CD1c-positive myeloid dendritic cell (primary cell): ENCODE data around the gene TMEM123.

ENCODE experiments used
- DNase-seq: peaks from one replicate; pipeline ENCODE4 v3.0.0-alpha.2; 2016; ENCODE audit errors: extremely low spot score

The TMEM123 gene

DNA sequence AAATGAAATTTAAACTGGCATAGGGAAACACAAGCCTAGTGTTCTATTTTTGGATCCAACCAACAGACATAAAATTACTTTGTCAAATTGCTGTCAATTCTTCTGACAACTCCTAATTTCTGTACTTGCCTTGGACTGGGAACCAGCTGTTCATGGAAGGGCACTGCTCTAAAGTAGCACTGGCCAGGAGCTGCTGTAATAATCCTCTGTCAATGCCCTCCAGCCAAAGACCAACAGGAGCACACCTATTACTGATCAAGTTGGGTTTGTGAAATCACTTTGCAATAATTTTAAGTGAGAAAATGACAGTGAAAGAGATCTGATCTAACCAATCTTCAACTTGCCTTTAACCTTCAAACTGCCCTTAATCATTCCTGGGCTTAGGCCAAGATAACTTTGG lies 18.9 kb upstream of the TMEM123 start:
- DNase-seq = no peak

DNA sequence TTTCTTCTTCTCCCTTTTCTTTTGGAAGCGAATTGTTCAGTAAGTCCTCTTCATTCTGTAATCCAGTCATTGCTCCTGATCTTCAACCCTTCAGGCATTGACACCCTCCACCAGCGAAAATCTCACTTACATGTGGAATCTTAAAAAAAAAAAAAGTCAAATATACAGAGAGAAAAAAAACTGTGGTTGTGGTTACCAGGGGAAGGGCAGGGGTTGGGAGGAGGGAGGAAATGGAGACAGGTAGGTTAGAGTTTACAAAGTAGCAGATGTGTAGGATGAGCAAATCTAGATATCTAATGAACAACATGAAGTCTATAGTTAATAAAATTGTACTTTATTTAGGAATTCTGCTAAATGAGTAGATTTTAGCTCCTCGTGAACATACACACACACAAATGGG lies 17.7 kb upstream of the TMEM123 start:
- no peak for DNase-seq

DNA sequence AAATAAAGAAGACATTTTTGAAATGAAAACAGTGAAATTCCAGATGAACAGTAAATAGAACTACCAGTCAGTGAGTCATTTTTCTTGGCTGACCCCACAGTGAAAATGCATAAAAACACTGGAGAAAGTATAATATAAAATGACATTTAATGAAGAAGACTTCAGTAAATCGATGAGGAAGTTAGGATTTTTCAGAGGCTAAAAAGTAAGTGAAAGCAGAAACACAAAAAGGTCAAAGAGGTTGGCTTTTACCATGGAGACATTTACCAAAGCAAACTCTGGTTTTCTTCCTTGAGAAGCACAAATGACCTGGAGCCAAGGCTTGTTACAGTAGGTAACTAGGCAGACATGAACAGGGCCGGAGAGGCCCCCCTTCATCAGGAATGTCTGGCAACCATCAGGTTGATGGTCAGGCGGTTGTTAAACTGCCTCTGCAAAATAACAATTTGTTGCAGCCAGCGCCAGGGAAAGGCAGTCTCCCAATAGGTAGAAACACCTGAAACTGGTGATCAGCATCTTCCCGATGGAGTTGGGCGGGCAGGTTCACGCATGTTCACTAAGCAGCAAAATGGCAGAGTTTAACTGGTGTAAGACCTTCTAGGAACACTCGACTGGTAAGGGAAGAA lies 16.7 kb upstream of the TMEM123 start:
- DNase-seq = peak; percentile 44

DNA sequence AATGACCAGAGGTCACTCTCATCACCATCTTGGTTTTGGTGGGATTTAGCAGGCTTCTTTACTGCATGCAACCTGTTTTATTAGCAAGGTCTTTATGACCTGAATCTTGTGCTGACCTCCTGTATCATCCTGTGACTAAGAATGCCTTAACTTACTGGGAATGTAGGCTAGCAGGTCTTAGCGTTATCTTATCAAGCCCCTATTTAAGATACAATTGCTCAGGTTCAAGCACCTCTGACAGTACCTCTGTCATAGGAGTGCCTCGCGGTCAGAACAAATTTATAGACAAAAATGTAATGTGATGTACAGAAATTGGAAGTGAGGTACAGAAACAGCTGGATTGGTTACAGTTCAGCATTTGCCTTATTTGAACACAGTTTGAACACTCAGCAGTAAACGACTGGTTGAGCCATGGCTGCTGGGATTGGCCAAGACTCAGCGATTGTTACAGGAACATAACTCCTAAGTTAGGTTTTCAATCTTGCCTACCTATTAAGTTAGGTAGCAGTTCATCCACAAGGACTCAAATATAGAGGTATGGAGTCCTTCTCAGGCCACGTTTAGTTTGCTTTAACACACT lies 16.1 kb upstream of the TMEM123 start:
- DNase-seq = no peak

DNA sequence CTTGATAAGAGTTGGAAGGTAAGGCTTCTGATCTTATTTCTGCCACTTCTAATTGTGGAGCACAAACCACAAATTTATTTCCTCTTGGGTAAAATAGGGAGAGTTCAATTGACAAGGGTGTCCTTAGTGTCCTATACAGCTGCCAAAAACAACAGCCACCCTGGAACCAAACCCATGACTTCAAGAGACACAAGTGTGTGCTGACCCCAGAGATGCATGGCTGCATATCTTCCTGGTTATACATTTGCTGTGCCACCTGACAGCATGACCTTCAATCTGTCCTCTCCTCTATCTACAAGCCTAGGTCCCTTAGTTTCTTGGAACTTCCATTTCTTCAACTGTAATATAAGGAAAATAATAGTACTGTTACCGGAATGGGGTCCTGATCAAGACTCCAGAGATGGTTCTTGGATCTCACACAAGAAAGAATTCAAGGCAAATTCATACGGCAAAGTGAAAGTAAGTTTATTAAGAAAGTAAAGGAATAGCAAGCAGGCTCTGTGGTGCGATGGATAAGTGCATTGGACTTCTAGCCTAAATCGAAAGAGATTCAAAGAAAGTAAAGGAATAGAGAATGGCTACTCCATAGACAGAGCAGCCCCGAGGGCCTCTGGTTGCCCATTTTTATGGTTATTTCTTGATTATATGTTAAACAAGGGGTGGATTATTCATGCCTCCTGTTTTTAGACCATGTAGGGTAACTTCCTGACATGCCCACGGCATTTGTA lies 15.5 kb upstream of the TMEM123 start:
- DNase-seq = no peak

DNA sequence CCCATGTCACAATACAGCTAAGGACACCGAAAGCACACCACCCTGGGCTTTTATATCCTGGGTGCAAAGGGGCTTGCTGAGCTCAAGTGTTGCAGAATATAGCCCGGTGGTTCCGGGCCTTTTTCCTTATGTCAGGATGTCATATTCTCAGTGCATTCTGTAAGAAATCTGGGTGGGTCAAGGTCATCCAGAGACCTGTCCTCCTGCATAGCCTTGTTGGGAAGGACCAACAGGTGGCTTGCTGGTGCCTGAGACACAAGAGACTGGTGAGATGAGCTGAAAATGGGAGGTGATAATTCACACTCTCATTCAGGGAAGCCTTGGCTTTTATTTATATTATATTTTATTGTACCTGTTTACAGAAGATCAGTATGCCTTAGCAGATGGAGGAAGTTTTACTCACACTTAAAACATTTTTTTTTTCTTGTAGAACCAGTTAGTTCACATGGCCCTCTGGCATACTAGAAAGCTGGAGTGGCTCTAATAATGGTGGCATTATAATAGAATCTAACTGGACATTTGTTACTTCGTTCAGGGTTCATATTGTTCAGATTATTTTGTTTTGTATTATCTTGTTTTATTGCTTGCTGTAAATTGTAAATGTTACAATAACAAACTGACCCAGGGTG lies 14.6 kb upstream of the TMEM123 start:
- DNase-seq = no peak

DNA sequence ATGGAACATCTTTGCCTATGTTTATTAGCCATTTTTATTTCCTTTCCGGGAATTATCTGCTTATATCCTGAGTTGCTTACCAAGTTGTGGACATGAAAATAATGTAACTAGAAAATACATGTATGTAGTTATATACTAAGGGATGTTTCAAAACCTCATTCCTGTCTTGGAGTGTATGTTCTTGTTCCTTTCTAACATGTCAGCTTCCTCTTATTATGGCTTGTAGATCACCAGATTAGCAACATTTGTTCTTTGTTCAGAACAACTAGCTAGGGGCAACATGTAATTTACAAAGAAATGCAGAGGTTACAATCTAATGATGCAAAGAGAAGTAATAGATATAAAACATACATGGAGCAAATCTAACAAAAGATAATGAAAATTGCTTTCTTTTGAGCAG lies 13.1 kb upstream of the TMEM123 start:
- no peak for DNase-seq

DNA sequence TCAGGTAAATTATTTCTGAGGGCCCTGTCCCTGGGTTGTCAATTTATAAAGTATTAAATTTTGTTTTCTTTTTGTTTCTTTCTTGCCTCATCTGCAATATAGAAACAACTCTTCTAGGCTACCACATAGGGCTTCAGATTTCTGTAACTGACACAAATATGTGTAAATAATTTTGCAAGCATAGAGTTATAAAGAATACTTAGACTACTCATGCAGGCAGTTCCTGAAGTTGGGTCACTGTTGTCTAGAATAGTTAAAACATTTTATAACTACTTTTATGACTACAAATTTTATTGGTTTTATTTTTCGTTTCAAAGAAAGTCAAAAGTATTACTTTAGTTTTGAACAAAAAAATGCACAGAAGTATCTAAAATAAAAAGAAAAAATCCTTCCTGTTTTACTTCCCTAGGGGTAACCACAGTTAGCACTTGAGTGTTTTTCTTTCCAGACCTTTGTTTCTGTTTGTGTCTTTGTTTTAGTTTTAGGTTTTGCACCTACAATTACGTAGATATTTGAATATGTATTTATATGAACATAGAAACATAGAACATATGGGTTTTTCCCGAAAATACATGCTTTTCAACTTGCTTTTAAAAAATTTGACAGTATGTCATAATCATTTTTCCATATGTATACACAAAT lies 12.4 kb upstream of the TMEM123 start:
- no peak for DNase-seq

DNA sequence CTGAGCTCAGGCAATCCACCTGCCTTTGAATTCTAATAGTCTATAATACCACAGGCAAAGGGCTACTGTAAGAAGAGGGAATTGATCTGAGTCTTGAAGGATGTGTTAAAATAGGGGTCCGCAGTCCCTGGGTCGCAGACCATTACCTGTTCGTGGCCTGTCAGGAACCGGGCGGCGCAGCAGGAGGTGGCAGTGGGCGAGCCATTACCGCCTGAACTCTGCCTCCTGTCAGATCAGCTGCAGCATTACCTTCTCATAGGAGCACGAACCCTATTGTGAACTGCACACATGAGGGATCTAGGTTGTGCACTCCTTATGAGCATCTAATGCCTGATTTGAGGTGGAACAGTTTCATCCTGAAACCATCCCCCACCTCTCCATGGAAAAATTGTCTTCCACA lies 11.5 kb upstream of the TMEM123 start:
- no peak for DNase-seq

DNA sequence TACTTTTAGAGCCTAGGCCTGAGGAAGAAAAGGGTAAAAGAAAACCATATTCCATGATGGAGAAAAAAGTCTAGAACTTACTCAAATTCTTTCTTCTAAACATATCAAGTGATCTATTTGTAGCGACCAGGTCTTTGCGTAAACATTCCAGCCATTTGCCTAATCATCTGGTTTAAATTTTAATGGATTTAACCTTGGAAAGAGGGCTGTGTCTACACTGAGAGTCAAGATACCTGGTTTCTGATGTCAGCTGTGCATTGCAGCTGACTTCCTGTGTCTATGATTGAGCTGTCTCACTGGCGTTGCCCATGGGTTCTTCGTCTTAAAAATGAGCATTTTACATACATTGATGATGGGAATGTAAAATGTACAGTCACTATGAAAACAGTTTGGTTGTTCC lies 10.0 kb upstream of the TMEM123 start:
- DNase-seq = no peak

DNA sequence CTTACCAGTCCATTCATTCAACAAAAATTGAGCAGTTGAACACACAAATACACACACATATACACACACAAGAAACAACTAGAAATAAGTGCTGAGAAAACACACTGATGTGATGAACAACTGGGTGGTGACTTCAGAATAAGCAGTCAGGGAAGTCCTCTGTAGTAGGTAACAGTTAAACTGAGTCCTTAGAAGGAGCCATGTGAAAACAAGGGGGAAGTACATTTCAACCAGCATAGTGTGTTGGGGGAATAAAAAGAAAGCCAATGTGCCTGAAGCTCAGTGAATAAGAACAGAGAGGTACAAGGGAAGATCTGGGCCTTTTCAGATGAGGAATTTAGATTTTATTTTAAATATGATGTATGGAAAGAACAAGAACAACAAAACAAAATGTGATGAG lies 6.8 kb upstream of the TMEM123 start:
- DNase-seq = no peak

DNA sequence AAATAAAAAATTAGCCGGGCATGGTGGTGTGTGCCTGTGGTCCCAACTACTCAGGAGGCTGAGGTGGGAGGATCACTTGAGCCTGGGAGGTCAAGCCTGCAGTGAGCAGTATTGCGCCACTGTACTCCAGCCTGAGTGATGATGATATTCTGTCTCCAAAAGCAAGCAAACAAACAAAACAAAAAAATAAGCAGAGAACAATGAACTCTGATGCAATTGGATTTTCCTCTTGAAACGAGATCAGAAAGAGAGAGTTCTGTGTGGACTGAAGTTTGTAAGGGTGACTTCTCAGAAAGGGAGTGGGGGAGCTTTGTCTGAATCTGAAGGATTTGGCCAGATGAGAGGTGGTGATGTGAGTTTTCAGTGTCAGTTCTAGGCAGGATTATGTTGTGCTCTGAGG lies 6.0 kb upstream of the TMEM123 start:
- DNase-seq = no peak

DNA sequence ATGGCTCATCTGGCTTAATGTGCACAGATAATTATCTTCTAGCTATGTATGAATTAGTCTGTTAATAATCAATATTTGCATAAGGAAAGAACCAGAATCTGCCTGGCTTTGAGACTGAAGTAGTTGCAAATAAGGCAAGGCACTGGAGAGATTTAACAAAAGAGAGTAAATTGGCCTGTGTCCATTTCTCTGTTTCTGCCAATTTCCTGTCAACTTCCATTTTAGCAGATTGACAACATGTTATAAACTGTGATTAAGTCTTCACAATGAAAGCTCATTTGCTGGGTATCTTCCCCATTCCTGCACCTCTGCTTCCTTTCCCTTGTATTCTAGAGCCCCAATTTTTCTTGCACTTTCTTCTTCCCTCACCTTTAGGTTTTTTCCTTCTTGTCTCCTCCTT lies 5.3 kb upstream of the TMEM123 start:
- DNase-seq = no peak

DNA sequence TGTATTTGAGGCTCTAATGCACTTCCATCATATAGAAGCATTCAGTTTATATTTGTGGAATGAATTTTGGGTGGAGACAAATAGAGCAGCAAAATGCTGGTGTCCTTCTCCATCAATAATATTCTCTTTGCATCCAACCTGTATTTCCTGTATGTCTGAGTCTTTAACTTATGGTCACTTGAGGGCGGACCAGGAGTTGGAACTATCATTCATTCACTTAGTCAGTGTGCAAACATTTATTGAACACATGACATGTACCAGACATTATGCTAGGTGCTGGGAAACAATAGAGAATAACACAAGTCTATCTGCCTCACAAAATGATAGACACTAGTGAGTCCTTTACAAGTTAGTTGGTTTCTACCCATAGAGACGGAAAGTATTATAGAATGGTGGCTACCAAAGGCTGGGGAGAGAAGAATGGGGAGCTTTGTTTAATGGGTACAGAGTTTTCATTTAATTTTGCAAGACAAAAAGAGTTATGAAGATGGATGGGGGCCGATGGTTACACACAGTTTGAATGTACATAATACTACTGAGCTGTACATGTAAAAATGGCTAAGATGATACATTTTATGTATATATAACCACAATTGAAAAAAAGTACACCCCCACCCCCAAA lies 4.6 kb upstream of the TMEM123 start:
- DNase-seq = no peak

DNA sequence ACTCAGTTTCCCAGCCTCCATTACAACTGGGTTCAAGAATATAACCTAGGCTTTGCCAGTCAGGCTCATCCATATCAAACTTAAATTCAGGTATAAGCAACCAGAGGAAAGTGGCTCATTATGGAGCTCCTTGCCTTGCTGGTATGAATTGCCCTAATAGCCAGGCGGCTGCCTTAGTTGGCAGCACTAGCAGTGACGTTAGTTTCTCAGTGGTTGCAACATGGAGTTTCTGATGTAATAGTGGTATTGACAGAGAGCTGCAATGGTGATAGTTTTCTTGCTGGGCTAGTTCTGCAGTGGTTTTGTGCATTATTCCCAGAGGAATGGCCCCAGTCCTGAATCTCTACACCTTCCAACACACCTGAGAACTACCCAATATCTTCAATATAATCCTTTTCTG lies 3.8 kb upstream of the TMEM123 start:
- DNase-seq = peak; percentile 78

DNA sequence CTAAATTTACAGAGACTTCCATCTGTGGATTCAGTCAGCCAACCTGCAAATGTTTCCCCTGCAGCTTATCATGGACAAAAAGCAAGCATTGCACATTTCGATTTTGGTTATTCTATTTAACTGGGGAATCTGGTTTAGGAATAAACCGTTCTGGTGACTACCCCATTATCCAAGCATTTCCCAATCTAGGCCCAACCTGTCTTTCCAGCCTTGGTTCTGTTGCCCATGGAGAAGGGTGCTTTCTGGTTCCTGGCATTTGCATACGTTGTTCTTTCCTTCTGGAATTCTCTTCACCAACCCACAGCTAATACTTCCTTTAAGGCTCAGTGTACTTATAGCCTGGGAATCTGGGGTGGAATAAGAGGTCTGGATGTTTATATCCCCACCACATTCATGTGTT lies 1.4 kb upstream of the TMEM123 start:
- DNase-seq = no peak

DNA sequence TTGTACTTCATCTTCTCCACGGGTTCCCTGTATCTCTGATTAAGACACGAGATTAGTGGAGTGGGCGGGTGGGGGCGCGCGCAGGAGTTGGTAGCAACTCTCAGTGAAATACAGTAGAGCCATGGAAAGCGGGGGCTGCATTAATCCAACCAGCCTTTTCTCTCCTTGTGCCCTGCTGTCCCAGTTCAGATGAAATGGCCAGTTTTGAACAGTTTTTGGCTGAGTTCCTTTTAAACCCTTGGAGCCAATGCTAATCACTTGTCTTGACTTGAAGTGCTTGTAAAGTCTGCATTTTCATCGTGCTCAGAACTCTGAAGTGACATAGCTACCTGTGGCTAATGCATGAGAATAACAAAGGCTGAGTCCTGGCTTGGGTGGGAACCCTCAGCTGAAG lies 734 bp upstream of the TMEM123 start:
- DNase-seq = no peak

DNA sequence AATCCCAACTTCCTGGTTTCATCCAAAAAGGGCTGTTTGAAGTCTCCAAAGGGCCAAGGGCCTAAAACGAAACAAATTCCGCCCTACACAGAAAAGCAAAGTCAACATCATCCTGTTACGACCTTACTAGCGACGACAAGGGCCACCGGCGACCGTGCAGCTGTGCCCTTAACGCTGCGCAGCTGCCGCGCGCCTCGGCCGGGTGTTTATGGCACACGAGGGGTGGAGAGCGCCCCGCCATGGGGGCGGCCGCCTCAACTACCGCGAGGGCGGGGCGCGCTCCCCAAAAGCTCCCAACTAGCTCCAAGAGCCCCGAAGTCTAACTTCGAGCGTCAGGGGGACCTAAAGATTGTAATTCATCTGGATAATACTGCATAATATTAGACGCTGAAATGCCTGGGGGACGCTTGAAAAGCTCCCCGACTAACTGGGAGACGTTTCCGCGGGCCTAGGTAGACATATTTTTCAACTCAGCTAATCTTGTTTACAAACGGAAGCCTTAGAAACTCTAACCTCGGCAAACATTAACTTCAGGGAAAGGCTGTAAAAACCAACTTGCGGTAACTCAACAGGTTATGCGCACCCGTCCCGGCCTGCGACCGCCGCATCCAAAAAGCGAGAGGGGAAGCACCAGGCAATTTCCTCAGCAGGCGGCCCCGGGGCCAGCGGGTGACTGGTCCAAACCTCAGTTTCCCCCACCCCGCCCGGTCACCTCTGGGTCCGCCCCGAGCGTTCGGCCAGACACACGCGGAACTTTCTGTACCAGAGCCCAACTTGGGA lies 694 bp downstream of the TMEM123 start:
- peak; percentile 81 for DNase-seq

DNA sequence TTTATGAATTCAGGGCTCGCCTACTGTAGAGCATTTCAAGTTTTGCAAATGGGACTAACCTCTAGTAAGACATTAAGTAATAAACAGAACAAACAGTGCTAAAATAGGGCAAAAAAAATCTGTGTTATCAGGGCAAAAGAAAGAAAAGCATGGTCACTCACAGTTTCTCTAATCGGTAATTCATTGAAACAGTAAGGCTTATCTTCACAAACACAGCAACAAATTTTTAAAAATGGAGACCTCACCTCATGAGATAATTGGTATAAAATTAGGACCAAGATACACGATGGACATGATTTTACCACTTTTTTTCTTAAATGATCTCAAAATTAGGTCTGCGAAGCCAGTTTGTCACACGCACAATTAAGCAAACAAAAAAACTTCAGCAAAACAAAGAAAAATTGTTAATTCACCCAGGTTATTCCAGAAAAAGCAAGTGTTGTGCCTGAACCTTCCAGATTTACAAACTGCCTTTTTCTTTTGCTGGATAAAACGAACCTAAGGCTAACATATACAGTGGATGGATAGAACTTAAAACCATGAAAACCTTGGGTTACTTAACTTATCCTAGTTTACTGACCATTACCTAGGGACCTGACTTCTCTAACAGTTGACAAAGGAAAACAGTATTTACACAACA lies 1.4 kb downstream of the TMEM123 start:
- no peak for DNase-seq

DNA sequence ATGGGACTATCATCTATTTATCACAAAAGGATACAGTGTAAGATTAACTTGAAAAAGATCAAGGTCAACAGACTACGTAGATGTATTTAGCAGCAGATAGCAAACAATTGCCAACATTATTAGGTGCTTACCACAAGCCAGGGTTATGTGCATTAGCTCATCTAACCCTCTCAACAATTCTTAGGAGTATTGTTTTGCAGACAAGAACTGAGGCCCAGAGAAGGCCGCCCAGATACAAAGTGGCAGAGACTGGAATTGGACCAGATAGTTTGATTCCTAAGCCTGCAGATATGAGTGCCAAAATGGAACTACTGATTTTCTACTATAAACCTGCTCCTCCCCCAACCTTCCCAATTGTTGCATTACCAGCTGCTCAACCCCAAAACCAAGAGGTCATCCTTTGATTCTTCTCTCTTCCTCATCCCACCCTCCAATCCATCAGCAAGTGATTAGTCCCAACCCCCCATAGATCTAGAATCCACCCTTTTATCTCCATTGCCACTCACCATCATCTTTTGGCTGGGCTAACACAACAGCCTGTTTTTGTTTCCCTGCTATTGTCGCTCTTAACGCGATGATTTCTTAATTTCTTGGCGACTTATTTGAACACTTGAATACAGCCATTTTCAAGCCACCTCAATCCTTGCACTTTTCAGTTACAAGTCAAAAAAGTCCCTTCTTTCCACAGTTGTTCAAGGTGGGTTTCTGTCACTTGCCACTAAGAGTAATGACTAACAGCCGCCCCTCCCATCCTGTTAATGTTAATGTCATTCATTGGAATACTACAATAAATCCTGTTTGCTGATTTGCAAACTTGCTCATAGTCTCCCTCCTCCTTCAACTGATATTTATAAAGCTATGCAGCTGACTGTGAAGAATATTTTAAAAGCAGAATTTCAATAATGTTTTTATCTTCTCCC lies 2.7 kb downstream of the TMEM123 start:
- DNase-seq = no peak
